ENCODE results near the gene RB1.

DNA sequence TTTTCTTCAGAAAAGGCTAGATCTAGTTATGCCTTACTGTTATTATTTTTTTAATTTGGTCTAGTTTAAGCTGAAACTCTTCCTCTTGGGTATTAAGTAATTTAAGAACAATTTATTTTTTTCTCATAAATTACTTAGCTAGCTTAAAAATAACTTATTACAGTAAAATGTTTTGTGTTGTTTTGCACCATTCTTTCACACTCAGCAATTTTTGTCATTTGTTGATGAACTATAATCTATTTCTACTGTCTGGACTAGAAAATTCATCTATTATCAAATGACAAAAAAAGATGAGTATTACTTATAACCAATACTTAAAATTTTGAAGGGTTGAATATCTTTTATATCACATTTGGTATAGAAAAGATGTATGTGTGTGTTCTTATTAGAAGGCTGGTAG, 111.0 kb downstream of the RB1 start:
- no peak for TF ChIP-seq EZH2phosphoT487 (IDR thresholded peaks at IDR 0.05; ENCODE audit: borderline replicate concordance, low read depth, low read length)
- TF ChIP-seq, protein P1, sequence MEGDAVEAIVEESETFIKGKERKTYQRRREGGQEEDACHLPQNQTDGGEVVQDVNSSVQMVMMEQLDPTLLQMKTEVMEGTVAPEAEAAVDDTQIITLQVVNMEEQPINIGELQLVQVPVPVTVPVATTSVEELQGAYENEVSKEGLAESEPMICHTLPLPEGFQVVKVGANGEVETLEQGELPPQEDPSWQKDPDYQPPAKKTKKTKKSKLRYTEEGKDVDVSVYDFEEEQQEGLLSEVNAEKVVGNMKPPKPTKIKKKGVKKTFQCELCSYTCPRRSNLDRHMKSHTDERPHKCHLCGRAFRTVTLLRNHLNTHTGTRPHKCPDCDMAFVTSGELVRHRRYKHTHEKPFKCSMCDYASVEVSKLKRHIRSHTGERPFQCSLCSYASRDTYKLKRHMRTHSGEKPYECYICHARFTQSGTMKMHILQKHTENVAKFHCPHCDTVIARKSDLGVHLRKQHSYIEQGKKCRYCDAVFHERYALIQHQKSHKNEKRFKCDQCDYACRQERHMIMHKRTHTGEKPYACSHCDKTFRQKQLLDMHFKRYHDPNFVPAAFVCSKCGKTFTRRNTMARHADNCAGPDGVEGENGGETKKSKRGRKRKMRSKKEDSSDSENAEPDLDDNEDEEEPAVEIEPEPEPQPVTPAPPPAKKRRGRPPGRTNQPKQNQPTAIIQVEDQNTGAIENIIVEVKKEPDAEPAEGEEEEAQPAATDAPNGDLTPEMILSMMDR (conservative IDR thresholded peaks at IDR 0.05; ENCODE audit: low read length): no peak

Data from OCI-LY7 (cell line).